ENCODE results near the gene PIGX. TPM values are rescaled to one million over a fixed set of nuclear protein-coding genes. Genes with fewer than 3 reads are reported as not detected.

Gene PIGX
- total RNA-seq, 2 donors from 2014 or later: 16.6 to 41.5 TPM

GRCh38 chr3:196777836-196778235, 65.7 kb downstream of the PIGX start:
- no peak overlapping the region for H3K4me3 ChIP-seq
- H3K27ac ChIP-seq: no peak overlapping the region
- intact Hi-C loops (cut with DNase I): no loop called here
- H3K27me3 ChIP-seq: no peaks in the 10 kb centered on the region
- TF ChIP-seq CTCF (IDR thresholded peaks at IDR 0.05): no peak
- no peak for TF ChIP-seq POLR2A (IDR thresholded peaks at IDR 0.05)
- ATAC-seq (no peak), DNase-seq (no peak)
- H3K9me3 ChIP-seq: no peaks in the 10 kb centered on the region
- no peaks in the 10 kb centered on the region for H3K36me3 ChIP-seq (replicated peaks in 1 of 2; ENCODE audit: insufficient read depth in 1 of 2, low read depth in 2 of 2)
- no peaks in the 10 kb centered on the region for H3K4me1 ChIP-seq
- 93% methylated on average over 8 of the region's 8 CpGs for WGBS, 2 donors

GRCh38 chr3:196778755-196779154, 66.6 kb downstream of the PIGX start:
- Histone ChIP-seq H3K27ac (no peak overlapping the region), H3K9me3 (no peaks in the 10 kb centered on the region), H3K36me3 (replicated peaks in 1 of 2; ENCODE audit: insufficient read depth in 1 of 2, low read depth in 2 of 2) (no peaks in the 10 kb centered on the region), H3K4me1 (no peaks in the 10 kb centered on the region), H3K27me3 (no peaks in the 10 kb centered on the region), H3K4me3 (no peak overlapping the region)
- DNase-seq: no peak
- intact Hi-C loops (cut with DNase I): no loop called here
- WGBS, 2 donors: 74 to 89% methylated on average over 4 of the region's 4 CpGs
- ATAC-seq: no peak
- TF ChIP-seq POLR2A (IDR thresholded peaks at IDR 0.05) (no peak), CTCF (IDR thresholded peaks at IDR 0.05) (no peak)

- ATAC-seq (no peak), DNase-seq (no peak)
- no peaks in the 10 kb centered on the region for H3K36me3 ChIP-seq (replicated peaks in 1 of 2; ENCODE audit: insufficient read depth in 1 of 2, low read depth in 2 of 2)
- H3K27ac ChIP-seq: no peak overlapping the region
- no peak overlapping the region for H3K4me3 ChIP-seq
- H3K4me1 ChIP-seq: no peaks in the 10 kb centered on the region
- TF ChIP-seq POLR2A (IDR thresholded peaks at IDR 0.05) (no peak), CTCF (IDR thresholded peaks at IDR 0.05) (no peak)
- WGBS, 2 donors: 87 to 94% methylated on average over 4 of the region's 4 CpGs
- H3K9me3 ChIP-seq: no peaks in the 10 kb centered on the region
- intact Hi-C loops (cut with DNase I): no loop called here
- H3K27me3 ChIP-seq: no peaks in the 10 kb centered on the region
Measured at GRCh38 chr3:196782511-196782910, 70.3 kb downstream of the PIGX start.

Small RNA genes lying within 50 kb of the gene (small RNA-seq; reads per million reads assigned to genes)
- gene RNU4-89P (not detected), gene RNU6-42P (not detected), gene RNU6-646P (not detected)

Other genes starting within 250 kb of the PIGX start
- gene RNF168, start 208.6 kb upstream of the PIGX start, total RNA-seq: 1 to 10 TPM; 7.0 to 8.9 TPM
- gene SMCO1, start 197.0 kb upstream of the PIGX start, total RNA-seq: not detected
- gene WDR53, start 143.8 kb upstream of the PIGX start, total RNA-seq: 1 to 10 TPM in 1 of 2 donors, under 1 TPM in 1; 0.66 to 4.2 TPM
- gene FBXO45, start 143.7 kb upstream of the PIGX start, total RNA-seq: 1 to 10 TPM; 1.3 to 4.4 TPM
- gene NRROS, start 72.7 kb upstream of the PIGX start, total RNA-seq: 1 to 10 TPM in 1 of 2 donors, under 1 TPM in 1; 0.66 to 1.8 TPM
- gene CEP19, start 127 bp upstream of the PIGX start, total RNA-seq: under 1 TPM in 1 of 2 donors, not detected in 1; 0.78 TPM
- 10 to 100 TPM; 27.5 to 28.3 TPM for gene PAK2, start 27.5 kb downstream of the PIGX start, total RNA-seq
- gene SENP5, start 155.5 kb downstream of the PIGX start, total RNA-seq: 10 to 100 TPM; 13.2 to 46.8 TPM
- gene NCBP2, start 230.2 kb downstream of the PIGX start, total RNA-seq: 10 to 100 TPM in 1 of 2 donors, 1 to 10 TPM in 1; 6.9 to 19.5 TPM

Measured in body of pancreas (tissue), 4 donors.